GM15510 (cell line): ENCODE results near the gene MSANTD7.

Source experiments
- POLR2A ChIP-seq: IDR thresholded peaks from 3 replicates; pipeline ENCODE4 v1.6.1; 2011; ENCODE audit warnings: borderline replicate concordance; ENCODE audit not compliant: insufficient read length; ENCODE audit errors: extremely low read depth

Gene MSANTD7

GRCh38 chr10:14823966-14824365, 14.1 kb upstream of the MSANTD7 start:
- no peak for TF ChIP-seq POLR2A

DNA sequence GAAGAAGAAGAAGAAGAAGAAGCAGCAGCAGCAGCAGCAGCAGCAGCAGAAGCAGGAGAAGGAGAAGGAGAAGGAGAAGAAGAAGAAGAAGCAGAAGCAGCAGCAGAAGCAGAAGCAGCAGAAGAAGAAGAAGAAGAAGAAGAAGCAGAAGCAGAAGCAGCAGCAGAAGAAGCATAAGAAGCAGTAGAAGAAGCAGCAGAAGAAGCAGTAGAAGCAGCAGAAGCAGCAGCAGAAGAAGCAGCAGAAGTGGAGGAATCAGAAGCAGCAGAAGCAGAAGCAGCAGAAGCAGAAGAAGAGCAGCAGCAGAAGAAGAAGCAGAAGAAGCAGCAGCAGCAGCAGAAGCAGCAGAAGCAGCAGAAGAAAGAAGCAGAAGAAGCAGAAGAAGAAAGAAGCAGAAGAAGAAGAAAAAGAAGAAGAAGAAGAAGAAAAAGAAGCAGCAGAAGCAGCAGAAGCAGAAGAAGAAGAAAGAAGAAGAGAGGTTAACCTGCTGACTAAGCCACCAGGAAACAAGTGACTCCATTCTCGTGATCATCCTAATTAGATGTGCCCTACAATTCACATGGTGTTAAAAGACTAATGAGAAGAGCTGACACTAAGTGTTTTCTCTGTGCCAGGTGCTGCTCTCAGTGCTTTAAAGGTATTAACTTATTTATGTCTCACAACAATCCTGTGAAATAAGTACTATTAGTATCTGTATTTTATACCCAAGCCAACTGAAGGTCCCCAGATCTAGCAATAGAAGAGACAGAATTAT, 11.9 kb upstream of the MSANTD7 start:
- TF ChIP-seq POLR2A: no peak

DNA sequence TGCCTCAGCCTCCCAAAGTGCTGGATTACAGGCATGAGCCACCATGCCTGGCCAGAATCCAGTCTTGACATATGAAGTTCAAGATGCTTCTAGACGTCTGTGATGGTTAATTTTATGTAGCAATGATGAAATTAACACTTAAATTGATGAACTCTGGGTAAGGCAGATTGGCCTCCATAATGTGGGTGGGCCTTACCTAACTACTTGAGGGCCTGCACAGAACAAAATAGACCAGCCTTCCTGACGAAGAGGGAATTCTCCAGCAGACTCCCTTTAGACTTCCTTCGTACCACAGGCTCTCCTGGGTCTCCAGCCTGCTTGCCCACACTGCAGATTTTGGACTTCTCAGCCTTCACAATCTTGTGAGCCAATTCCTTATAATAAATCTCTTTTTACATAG, 5.0 kb upstream of the MSANTD7 start:
- no peak for TF ChIP-seq POLR2A

- TF ChIP-seq POLR2A: no peak
Observed at GRCh38 chr10:14836208-14836607, 1.9 kb upstream of the MSANTD7 start.

DNA sequence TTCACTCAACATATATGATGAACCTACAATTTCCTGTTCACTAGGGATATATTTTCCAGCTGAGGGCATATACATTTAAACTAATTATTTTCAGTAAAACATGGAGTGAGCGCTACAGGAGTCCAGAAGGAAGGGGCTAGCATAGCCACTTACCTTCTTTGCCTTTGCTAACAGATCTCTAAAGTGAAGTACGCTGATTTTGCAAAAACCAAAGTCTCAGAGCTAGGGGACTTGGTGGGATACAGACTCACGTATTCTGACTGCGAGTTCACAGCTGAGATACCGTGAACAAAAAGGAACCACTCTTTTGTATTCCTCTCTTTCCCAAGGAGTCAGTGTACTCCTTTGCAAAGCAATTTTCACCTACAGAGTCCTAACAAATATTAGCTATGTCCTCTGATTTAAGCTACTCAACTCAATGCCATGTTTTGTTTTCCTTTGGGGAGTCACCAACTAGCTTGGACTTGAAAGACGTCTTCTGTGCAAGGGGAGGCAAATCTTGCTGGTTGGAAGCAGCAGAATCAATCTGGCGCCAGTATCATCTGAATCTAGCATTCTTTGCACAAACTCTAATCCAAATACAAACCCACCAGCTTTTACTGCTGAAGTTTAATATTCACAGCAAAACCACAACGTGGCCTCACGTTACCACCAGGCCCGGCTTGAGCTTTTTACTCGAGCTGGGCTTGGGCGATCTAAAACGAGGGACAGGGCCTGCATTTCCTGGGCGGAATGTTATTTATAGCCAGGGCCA, 926 bp upstream of the MSANTD7 start:
- no peak for TF ChIP-seq POLR2A

GRCh38 chr10:14838582-14839304, 637 bp downstream of the MSANTD7 start:
- TF ChIP-seq POLR2A: no peak

DNA sequence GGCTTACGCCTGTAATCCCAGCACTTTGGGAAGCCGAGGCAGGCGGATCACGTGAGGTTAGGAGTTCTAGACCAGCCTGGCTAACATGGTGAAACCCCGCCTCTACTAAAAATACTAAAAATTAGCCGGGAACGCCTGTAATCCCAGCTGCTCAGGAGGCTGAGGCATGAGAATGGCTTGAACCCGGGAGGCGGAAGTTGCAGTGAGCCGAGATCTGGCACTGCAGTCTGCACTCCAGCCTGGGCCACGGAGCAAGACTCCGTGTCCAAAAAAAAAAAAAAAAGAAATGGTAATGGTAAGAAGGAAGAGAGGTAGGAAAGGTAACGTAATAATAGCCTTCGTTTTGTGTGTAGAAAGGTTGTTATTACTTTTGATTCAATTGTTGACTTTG, 1.2 kb downstream of the MSANTD7 start:
- TF ChIP-seq POLR2A: no peak

- no peak for TF ChIP-seq POLR2A
Observed at GRCh38 chr10:14840178-14840577, 2.1 kb downstream of the MSANTD7 start.

DNA sequence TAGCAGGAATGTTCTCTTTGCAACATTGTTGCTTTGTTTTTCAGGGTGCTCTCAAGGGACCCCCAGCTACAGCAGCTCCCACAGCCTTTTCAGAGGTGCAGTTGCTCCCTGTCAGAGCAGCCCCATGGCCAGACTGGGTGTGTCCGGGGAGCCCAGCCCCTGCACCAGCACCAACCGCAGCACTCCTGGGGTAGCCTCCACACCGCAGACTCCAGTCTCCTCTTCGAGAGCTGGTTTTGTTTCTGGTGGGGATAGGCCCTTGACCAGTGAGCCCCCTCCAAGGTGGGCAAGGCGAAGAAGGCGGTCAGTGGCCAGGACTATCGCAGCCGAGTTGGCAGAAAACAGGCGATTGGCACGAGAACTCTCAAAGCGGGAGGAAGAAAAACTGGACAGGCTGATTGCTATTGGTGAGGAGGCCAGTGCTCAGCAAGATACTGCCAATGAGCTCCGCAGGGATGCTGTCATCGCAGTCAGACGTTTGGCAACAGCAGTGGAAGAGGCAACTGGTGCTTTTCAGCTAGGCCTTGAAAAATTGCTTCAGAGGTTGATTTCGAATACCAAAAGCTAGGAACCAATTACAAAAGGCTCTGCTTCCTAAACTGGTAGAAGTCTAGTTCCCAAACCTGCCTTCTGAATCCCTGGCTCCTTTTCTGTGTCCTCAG, 5.4 kb downstream of the MSANTD7 start:
- TF ChIP-seq POLR2A: no peak

DNA sequence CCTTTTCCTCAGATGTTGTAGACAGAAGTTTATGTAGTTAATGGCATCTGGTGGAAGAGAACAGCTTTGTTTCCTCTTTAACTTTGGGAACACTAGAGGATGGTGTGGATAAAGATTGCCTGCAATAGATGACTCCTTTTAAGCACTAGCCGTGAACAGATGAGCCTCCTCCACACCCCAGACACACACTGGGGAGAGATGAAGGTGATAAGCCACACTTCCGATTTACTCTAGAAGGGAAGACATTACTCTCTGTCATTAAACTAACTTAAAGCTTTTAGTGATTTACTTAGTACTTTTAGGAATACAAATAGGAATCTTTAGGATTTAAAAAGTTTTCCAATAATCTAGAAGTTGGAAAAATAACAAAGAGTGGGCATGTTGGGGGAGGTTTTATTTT, 6.8 kb downstream of the MSANTD7 start:
- TF ChIP-seq POLR2A: no peak

DNA sequence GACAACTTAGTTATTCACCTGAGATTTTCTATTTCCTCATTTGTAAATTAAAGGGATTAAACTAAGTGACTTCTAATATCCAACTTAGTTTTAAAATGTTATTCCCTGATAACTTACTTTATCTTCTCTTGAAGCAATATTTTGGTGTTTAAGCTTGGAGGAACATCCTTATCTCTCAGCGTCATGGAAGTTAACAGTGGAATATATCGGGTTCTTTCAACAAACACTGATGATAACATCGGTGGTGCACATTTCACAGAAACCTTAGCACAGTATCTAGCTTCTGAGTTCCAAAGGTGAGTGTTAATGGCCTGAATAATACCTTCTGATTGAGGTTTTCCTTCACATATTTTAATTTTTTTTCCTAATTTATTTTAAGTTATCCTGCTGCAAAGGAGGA, 14.1 kb downstream of the MSANTD7 start:
- no peak for TF ChIP-seq POLR2A

- no peak for TF ChIP-seq POLR2A
Observed at GRCh38 chr10:14855453-14855852, 17.3 kb downstream of the MSANTD7 start.

DNA sequence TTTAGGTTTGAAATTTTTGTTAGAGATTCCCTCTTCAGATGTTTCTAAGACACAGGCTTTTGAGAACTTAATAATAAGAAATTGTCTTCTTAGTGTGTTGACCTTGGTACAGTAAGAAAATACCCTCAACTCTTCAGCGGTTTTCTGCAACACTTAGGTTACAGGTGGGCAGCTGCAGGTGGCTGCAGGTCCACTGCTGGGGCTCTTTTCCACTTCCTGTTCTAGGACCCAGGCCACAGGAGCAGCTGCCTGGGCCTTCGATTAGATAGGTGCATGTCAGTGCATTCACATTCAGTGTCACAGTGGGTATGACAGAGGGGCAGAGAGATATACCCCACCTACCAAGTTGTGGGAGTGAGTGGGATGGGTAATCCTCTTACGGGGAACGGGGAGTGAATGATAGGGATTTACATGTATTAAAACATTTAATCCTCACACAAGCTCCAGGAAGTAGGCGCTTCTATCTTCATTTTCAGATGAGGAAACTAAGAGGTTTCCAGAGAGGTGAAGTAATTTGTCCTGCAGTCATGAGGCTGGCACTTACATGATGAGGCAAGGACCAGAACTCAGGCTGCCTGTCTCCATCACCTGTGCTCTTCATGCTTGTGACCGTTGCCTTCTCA, 20.3 kb downstream of the MSANTD7 start:
- TF ChIP-seq POLR2A: no peak

- no peak for TF ChIP-seq POLR2A
Observed at GRCh38 chr10:14859043-14859442, 20.9 kb downstream of the MSANTD7 start.
